H1 (cell line): ENCODE measurements around the gene LIPT2. TPM values are rescaled to one million over a fixed set of nuclear protein-coding genes. Genes with fewer than 3 reads are reported as not detected.

Experiments used
- BCL11A ChIP-seq, 2 experiments: IDR thresholded peaks; one replicate each; pipeline ENCODE4 v1.6.1; 2011; ENCODE audit warnings: low read depth in 2 of 2, low read length in 2 of 2, mild to moderate bottlenecking in 2 of 2
- POLR2A ChIP-seq, 2 experiments: IDR thresholded peaks; 1 replicate in 1 of 2; 2 replicates in 1 of 2; pipeline ENCODE4 v1.6.1; 2011; ENCODE audit warnings: low read depth in 2 of 2, low read length in 2 of 2, mild to moderate bottlenecking in 2 of 2; ENCODE audit errors: control extremely low read depth in 1 of 2
- SP1 ChIP-seq: IDR thresholded peaks from 2 replicates; pipeline ENCODE4 v1.6.1; 2011; ENCODE audit warnings: low read depth, low read length
- polyA plus RNA-seq, 7 experiments: library from polyadenylated mRNA; depleted of rRNA in 3 of 7; stranded (reverse) in 5 of 7; unstranded in 2 of 7; fragments of >200 nt in 5 of 7; fragments of 200-250 nt in 2 of 7; gene quantifications; 1 replicate in 5 of 7; 2 replicates in 1 of 7; 4 replicates in 1 of 7; pipeline versions ENCODE4 v1.2.1 to v1.2.3, GENCODE V29; 2011 to 2013; ENCODE audit warnings: missing spikeins in 2 of 7, mixed read lengths in 2 of 7
- total RNA-seq: library from RNA; stranded (reverse); fragmentation: NEBNext Ultra II Directional; extraction: Animal tissue kit (Norgen Biotek cat#: 25700); gene quantifications from 2 replicates; pipeline ENCODE4 v1.2.1, GENCODE V29; 2021
- TF ChIP-seq, protein P1 (sequence below): fragments of 300-600 bp; sonication (generic); IDR thresholded peaks from 2 replicates; pipeline ENCODE4 v1.7.1; 2012; ENCODE audit warnings: low read length, moderate library complexity, mild to moderate bottlenecking, inconsistent platforms; ENCODE audit not compliant: insufficient replicate concordance
- TF ChIP-seq, protein P2 (sequence below): IDR thresholded peaks from 2 replicates; pipeline ENCODE4 v1.6.1; 2012; ENCODE audit warnings: inconsistent platforms

LIPT2 gene
- total and polyA plus RNA-seq, 2 of the 8 experiments (the other 6 are each of a cell fraction or from before 2014, with no cell fraction given), result 6.4 to 16.7 TPM

DNA sequence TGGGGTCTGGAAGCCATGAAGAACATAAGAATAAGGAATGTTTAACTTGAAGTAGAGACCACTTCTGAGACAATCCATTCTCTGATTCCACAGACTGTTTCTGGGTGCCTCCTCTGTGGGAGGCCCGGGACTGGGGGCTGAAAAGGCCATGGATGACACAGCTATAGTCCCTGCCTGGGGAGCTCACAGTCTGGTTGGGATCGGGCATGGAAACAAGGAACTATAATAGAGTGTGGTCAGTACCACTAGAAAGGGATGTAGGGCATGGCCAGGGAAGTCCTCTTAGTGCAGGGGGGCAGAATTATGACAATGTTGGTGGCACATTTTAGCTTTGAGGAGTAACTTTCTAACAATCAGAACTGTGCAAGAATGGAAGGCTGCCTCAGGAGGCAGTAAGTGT, 17.0 kb downstream of the LIPT2 start (continued):
- TF ChIP-seq, protein P1, sequence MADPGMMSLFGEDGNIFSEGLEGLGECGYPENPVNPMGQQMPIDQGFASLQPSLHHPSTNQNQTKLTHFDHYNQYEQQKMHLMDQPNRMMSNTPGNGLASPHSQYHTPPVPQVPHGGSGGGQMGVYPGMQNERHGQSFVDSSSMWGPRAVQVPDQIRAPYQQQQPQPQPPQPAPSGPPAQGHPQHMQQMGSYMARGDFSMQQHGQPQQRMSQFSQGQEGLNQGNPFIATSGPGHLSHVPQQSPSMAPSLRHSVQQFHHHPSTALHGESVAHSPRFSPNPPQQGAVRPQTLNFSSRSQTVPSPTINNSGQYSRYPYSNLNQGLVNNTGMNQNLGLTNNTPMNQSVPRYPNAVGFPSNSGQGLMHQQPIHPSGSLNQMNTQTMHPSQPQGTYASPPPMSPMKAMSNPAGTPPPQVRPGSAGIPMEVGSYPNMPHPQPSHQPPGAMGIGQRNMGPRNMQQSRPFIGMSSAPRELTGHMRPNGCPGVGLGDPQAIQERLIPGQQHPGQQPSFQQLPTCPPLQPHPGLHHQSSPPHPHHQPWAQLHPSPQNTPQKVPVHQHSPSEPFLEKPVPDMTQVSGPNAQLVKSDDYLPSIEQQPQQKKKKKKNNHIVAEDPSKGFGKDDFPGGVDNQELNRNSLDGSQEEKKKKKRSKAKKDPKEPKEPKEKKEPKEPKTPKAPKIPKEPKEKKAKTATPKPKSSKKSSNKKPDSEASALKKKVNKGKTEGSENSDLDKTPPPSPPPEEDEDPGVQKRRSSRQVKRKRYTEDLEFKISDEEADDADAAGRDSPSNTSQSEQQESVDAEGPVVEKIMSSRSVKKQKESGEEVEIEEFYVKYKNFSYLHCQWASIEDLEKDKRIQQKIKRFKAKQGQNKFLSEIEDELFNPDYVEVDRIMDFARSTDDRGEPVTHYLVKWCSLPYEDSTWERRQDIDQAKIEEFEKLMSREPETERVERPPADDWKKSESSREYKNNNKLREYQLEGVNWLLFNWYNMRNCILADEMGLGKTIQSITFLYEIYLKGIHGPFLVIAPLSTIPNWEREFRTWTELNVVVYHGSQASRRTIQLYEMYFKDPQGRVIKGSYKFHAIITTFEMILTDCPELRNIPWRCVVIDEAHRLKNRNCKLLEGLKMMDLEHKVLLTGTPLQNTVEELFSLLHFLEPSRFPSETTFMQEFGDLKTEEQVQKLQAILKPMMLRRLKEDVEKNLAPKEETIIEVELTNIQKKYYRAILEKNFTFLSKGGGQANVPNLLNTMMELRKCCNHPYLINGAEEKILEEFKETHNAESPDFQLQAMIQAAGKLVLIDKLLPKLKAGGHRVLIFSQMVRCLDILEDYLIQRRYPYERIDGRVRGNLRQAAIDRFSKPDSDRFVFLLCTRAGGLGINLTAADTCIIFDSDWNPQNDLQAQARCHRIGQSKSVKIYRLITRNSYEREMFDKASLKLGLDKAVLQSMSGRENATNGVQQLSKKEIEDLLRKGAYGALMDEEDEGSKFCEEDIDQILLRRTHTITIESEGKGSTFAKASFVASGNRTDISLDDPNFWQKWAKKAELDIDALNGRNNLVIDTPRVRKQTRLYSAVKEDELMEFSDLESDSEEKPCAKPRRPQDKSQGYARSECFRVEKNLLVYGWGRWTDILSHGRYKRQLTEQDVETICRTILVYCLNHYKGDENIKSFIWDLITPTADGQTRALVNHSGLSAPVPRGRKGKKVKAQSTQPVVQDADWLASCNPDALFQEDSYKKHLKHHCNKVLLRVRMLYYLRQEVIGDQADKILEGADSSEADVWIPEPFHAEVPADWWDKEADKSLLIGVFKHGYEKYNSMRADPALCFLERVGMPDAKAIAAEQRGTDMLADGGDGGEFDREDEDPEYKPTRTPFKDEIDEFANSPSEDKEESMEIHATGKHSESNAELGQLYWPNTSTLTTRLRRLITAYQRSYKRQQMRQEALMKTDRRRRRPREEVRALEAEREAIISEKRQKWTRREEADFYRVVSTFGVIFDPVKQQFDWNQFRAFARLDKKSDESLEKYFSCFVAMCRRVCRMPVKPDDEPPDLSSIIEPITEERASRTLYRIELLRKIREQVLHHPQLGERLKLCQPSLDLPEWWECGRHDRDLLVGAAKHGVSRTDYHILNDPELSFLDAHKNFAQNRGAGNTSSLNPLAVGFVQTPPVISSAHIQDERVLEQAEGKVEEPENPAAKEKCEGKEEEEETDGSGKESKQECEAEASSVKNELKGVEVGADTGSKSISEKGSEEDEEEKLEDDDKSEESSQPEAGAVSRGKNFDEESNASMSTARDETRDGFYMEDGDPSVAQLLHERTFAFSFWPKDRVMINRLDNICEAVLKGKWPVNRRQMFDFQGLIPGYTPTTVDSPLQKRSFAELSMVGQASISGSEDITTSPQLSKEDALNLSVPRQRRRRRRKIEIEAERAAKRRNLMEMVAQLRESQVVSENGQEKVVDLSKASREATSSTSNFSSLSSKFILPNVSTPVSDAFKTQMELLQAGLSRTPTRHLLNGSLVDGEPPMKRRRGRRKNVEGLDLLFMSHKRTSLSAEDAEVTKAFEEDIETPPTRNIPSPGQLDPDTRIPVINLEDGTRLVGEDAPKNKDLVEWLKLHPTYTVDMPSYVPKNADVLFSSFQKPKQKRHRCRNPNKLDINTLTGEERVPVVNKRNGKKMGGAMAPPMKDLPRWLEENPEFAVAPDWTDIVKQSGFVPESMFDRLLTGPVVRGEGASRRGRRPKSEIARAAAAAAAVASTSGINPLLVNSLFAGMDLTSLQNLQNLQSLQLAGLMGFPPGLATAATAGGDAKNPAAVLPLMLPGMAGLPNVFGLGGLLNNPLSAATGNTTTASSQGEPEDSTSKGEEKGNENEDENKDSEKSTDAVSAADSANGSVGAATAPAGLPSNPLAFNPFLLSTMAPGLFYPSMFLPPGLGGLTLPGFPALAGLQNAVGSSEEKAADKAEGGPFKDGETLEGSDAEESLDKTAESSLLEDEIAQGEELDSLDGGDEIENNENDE, result no peak
- TF ChIP-seq BCL11A (IDR thresholded peaks at IDR 0.05; ENCODE audit: low read depth in 2 of 2, low read length in 2 of 2), result no peak
- TF ChIP-seq, protein P2, sequence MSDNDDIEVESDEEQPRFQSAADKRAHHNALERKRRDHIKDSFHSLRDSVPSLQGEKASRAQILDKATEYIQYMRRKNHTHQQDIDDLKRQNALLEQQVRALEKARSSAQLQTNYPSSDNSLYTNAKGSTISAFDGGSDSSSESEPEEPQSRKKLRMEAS, result no peak
- TF ChIP-seq SP1, result no peak
- TF ChIP-seq POLR2A (IDR thresholded peaks at IDR 0.05; ENCODE audit: control extremely low read depth in 1 of 2, low read depth in 2 of 2, low read length in 2 of 2), result no peak
